Endothelial cell (in vitro differentiated cells): ENCODE data around the gene SASH1. TPM values are rescaled to one million over a fixed set of nuclear protein-coding genes. Genes with fewer than 3 reads are reported as not detected.
A peak's percentile ranks its signal among the peaks of the same experiment; 100 is the strongest.
"Not testable (repeated sequence)": the region's sequence is repeated elsewhere in the genome, so short reads cannot be mapped to it uniquely, and the experiment has no call there.

Experiments used
- DNase-seq: peaks from one replicate; pipeline ENCODE4 v3.0.0; 2021; ENCODE audit warnings: low spot score
- H3K27ac Mint-ChIP-seq: one replicate; pipeline ENCODE4 v1.8.0; 2021; ENCODE audit warnings: mixed read lengths, inconsistent platforms; ENCODE audit not compliant: unreplicated experiment
- H3K27me3 Mint-ChIP-seq: one replicate; pipeline ENCODE4 v1.8.0; 2021; ENCODE audit warnings: mild to moderate bottlenecking, moderate library complexity, mixed read lengths, inconsistent platforms; ENCODE audit not compliant: unreplicated experiment
- H3K36me3 Mint-ChIP-seq: one replicate; pipeline ENCODE4 v1.8.0; 2021; ENCODE audit warnings: mild to moderate bottlenecking, low read depth, mixed read lengths, inconsistent platforms; ENCODE audit not compliant: unreplicated experiment
- H3K4me1 Mint-ChIP-seq: one replicate; pipeline ENCODE4 v1.8.0; 2021; ENCODE audit warnings: mild to moderate bottlenecking, mixed read lengths, inconsistent platforms; ENCODE audit not compliant: unreplicated experiment
- H3K4me3 Mint-ChIP-seq: one replicate; pipeline ENCODE4 v1.8.0; 2021; ENCODE audit warnings: mild to moderate bottlenecking, mixed read lengths, inconsistent platforms; ENCODE audit not compliant: unreplicated experiment
- H3K9me3 Mint-ChIP-seq: one replicate; pipeline ENCODE4 v1.8.0; 2021; ENCODE audit warnings: mixed read lengths, inconsistent platforms; ENCODE audit not compliant: unreplicated experiment
- total RNA-seq: library from RNA; stranded (reverse); fragmentation: NEBNext Ultra II Directional; extraction: Animal tissue kit (Norgen Biotek cat#: 25700); gene quantifications from one replicate; pipeline ENCODE4 v1.2.1, GENCODE V29; 2021; ENCODE audit not compliant: unreplicated experiment
- TF ChIP-seq, protein P1 (sequence below): fragments of 200-600 bp; sonication (generic); IDR thresholded peaks from one replicate; pipeline ENCODE4 v1.5.0; 2021; ENCODE audit warnings: antibody characterized with exemption; ENCODE audit not compliant: unreplicated experiment

Gene SASH1
- total RNA-seq, 1 donor from 2014 or later = 138 TPM

GRCh38 chr6:148348778-148349177 is 6.1 kb downstream of the SASH1 start:
- H3K27me3 Mint-ChIP-seq = peaks cover 4% of the 10 kb centered on the region
- H3K4me1 Mint-ChIP-seq = peaks cover 60% of the 10 kb centered on the region
- TF ChIP-seq, protein P1, sequence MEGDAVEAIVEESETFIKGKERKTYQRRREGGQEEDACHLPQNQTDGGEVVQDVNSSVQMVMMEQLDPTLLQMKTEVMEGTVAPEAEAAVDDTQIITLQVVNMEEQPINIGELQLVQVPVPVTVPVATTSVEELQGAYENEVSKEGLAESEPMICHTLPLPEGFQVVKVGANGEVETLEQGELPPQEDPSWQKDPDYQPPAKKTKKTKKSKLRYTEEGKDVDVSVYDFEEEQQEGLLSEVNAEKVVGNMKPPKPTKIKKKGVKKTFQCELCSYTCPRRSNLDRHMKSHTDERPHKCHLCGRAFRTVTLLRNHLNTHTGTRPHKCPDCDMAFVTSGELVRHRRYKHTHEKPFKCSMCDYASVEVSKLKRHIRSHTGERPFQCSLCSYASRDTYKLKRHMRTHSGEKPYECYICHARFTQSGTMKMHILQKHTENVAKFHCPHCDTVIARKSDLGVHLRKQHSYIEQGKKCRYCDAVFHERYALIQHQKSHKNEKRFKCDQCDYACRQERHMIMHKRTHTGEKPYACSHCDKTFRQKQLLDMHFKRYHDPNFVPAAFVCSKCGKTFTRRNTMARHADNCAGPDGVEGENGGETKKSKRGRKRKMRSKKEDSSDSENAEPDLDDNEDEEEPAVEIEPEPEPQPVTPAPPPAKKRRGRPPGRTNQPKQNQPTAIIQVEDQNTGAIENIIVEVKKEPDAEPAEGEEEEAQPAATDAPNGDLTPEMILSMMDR = no peak
- H3K9me3 Mint-ChIP-seq = no peaks in the 10 kb centered on the region
- H3K4me3 Mint-ChIP-seq = no peak overlapping the region
- peak overlapping the region; percentile 32 for H3K27ac Mint-ChIP-seq
- H3K36me3 Mint-ChIP-seq = peaks cover 16% of the 10 kb centered on the region
- no peak for DNase-seq

DNA sequence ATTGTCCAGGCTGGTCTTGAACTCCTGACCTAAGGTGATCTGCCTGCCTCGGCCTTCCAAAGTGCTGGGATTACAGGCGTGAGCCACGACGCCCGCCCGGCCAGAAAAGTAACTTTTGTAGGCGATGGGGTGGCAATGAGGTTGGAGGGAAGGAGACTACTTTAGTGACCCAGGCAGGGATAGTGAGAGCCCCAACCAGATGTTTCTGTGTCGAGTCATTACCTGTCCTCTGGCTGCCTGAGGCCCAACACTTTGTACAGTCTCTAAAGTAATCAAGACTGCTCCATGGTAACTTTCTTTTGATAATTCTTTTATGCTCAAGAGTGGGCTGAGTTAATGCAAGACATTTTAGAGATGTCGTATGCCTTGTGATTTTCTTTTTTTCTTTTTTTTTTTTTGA is 6.8 kb downstream of the SASH1 start:
- peaks cover 57% of the 10 kb centered on the region for H3K4me1 Mint-ChIP-seq
- TF ChIP-seq, protein P1 = no peak
- no peak overlapping the region for H3K4me3 Mint-ChIP-seq
- DNase-seq = no peak
- peaks cover 12% of the 10 kb centered on the region for H3K36me3 Mint-ChIP-seq
- peaks cover 4% of the 10 kb centered on the region for H3K27me3 Mint-ChIP-seq
- H3K27ac Mint-ChIP-seq = no peak overlapping the region
- H3K9me3 Mint-ChIP-seq = no peaks in the 10 kb centered on the region

- peaks cover 8% of the 10 kb centered on the region for H3K36me3 Mint-ChIP-seq
- TF ChIP-seq, protein P1 = no peak
- H3K4me1 Mint-ChIP-seq = peaks cover 47% of the 10 kb centered on the region
Observed at GRCh38 chr6:148351309-148351708, 8.7 kb downstream of the SASH1 start.

DNA sequence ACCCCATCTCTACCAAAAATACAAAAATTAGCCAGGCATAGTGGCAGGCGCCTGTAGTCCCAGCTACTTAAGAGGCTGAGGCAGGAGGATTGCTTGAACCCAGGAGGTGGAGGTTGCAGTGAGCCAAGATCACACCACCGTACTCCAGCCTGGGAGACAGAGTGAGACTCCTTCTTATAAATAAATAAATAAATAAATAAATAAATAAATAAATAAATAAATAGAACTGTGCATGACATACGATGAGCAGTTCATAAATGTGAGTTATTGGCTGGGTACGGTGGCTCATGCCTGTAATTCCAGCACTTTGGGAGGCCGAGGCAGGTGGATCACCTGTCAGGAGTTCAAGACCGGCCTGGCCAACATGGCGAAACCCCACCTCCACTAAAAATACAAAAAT is 9.8 kb downstream of the SASH1 start:
- not testable (repeated sequence) for H3K27me3 Mint-ChIP-seq, H3K27ac Mint-ChIP-seq, H3K9me3 Mint-ChIP-seq, DNase-seq, H3K4me3 Mint-ChIP-seq
- Mint-ChIP-seq H3K4me1 (peaks cover 45% of the 10 kb centered on the region), H3K36me3 (peaks cover 12% of the 10 kb centered on the region)

More at GRCh38 chr6:148351309-148351708, 8.7 kb downstream of the SASH1 start:
- no peaks in the 10 kb centered on the region for H3K9me3 Mint-ChIP-seq
- DNase-seq = no peak
- no peak overlapping the region for H3K27ac Mint-ChIP-seq
- no peak overlapping the region for H3K4me3 Mint-ChIP-seq
- peaks cover 3% of the 10 kb centered on the region for H3K27me3 Mint-ChIP-seq

GRCh38 chr6:148358196-148358785 is 15.7 kb downstream of the SASH1 start:
- Mint-ChIP-seq H3K36me3 (peaks cover 29% of the 10 kb centered on the region), H3K27me3 (peaks cover 5% of the 10 kb centered on the region), H3K27ac (peak overlapping the region; percentile 50), H3K9me3 (no peaks in the 10 kb centered on the region), H3K4me1 (peaks cover 41% of the 10 kb centered on the region), H3K4me3 (no peak overlapping the region)
- TF ChIP-seq, protein P1 = no peak
- no peak for DNase-seq
